ENCODE measurements around the gene FGD3.
"Not testable (repeated sequence)": the region's sequence is repeated elsewhere in the genome, so short reads cannot be mapped to it uniquely, and the experiment has no call there.

FGD3 gene

DNA sequence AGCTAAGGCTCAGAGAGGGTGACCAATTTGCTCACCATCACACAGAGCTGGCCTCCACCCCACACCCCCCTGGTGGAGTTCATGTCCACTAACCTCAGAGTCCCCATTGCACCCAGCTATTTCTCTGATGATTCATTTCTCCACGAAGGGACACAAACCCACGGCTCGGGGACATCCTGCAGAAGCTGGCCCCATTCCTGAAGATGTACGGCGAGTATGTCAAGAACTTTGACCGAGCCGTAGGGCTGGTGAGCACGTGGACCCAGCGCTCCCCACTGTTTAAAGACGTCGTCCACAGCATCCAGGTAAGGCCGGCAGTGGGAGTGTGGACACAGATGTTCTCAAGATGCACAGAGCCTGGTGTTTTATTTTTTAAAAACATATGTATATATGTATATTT lies 58.6 kb downstream of the FGD3 start:
- DNase-seq (ENCODE audit: low read depth), result no peak

DNA sequence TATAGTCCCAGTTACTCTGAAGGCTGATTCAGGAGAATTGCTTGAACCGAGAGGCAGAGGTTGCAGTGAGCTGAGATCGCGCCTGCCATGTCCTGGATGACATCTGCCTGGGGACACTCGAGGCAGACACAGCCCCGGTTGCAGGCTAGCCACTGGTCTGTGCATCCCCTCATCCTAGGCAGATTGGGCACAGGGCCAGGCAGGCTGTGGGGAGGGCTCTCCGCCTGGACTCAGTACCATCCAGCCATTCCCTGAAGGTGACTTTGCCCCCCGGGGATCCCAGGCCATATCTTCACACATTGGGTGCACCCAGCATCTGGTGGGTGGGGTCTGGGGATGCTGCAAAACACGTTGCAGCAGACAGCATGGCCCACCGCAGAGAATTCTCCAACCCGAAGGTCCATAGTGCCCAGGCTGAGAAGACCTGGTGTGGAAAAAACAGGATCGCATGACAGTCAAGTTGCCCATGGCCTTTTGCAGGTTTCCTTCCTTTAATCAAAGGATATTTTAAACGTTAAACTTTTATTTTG lies 60.3 kb downstream of the FGD3 start:
- DNase-seq (ENCODE audit: low read depth), result no peak

DNA sequence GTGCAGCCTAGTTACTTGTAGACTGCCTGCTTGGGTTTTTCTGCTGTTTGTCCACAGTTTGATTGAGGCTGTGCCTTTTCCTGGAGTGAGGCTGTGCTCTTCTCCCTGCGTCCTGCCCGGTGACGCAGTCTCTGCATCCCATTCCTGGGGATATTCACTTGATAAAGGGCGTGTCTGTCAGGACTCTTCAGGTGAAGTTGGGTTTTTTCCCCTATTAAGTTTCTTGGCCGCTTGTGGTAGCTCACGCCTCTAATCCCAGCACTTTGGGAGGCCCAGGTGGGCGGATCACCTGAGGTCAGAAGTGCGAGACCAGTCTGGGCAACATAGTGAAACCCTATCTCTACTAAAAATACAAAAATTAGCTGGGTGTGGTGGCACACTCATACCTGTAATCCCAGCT lies 61.1 kb downstream of the FGD3 start:
- no peak for DNase-seq (ENCODE audit: low read depth)

DNA sequence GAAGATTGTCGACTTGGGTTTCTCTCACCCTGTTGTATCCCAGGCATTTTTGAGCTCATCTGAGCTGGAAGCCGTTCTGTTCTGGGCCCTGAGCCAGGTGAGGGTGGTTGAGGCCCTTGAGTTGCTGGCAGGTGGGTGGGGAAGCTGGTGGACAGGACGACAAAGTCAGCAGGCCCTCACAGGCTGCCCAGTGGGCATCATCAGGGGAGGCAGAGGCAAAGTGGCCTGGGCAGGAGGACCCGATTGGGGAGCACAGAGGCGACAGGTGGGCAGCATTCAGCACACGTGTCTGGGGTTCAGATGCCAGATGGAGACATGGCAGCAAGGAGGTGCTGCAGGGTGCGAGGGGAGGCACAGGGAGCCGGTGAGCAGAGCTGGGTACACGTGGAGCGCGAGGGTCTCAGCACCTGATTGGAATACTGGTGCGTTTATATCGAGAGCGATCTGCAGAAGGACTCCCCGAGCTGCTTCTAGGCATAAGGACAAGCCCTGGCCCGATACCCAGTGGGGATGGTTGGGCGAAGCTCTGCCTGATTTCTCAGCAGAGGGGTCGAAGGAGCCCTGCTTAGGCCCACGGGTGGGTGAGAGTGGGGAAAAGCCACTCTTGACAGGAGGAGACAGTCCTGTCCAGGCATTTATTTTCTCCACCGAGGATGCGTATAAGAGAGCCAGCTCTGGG lies 62.2 kb downstream of the FGD3 start:
- no peak for DNase-seq (ENCODE audit: low read depth)

DNA sequence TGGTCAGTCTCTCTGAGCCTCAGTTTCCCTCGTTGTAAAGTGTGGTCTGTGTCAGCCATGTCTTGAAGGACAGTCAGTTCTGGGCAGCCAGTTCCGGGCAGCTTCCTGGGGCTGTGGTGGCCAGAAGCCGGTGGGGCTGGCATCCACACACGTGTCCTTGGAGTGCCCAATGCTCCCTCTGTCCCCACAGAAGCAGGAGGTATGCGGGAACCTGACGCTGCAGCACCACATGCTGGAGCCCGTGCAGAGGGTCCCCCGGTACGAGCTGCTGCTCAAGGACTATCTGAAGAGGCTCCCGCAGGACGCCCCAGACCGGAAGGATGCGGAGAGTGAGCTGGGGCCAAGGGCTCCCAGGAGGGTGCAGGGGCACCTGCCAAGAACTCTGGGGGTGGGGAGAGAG lies 62.7 kb downstream of the FGD3 start:
- no peak for DNase-seq (ENCODE audit: low read depth)

DNA sequence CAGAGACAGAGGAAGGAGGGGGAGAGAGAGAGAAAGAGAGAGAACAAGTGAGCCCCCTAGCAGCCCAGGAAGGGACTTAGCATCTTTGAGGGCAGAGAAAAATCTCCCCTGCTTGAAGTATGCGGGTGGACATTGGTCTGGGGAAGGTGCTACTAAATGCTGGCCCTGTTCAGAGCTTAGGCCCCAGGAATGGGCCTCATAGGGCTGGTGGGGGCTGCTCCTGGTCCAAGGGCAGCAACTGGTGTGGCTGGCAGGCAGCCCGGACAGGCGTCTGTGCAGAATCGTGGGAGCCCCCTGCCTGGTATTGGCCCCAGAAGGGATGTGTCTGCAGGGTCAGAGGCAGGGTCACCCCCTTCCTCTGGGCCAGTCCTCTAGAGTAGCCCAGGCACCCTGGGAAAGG lies 63.4 kb downstream of the FGD3 start:
- DNase-seq (ENCODE audit: low read depth), result no peak

DNA sequence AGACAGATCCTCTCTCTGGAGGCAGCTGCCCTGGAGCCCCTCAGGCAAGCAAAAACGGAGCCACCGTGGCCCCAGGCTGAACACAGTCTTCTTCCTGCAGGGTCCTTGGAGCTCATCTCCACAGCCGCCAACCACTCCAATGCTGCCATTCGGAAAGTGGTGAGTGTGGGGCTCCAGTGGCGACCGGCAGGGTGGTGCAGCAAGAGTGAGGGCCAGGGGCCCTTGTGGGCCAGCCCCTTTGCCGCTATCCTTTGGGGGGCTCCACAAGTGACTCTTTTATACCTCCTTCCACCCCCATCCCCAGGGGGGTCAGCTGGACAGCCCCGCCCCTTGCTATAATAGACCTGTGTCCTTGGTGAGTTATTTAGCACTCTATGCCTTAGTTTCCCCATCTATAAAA lies 63.8 kb downstream of the FGD3 start:
- no peak for DNase-seq (ENCODE audit: low read depth)

DNA sequence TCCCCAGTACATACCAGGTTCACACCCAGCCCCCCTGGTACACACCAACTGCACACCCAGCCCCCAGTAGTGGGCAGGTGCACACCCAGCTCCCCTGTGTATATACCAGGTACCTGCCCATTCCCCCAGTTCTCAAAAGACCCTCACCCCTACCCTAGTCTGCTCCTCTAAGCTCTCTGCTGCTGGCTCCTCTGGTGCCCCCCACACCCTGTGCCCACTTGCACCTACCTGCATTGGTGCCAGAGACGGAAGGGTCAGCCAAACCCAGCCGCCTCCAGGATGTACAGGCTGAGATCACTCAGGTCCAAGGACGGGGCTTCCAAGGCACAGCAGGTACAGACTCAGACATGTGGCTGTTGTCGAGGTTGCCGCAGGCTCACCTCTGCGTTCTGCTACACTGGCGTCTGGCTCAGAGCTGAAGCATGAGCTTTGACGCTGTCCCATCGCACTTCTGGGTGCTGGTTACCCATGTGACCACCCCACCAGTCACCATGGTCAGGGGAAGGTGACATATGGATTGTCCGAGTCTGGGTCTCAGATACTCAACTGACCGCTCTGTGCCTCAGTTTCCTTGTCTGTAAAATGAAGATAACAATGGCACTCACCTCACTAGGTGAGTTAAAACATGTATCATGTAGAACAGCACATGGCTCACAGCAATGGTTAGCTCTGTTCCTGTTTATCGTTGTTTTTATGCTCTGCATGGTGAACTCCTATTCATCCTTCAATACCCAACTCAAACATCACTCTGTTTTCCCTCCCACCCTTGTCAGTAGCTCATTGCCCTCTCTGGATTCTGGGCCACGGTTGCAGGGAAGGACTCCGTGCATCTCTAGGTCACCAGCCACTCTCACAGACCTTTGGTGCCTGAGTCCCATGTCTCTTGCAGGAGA lies 65.9 kb downstream of the FGD3 start:
- no peak for DNase-seq (ENCODE audit: low read depth)

DNA sequence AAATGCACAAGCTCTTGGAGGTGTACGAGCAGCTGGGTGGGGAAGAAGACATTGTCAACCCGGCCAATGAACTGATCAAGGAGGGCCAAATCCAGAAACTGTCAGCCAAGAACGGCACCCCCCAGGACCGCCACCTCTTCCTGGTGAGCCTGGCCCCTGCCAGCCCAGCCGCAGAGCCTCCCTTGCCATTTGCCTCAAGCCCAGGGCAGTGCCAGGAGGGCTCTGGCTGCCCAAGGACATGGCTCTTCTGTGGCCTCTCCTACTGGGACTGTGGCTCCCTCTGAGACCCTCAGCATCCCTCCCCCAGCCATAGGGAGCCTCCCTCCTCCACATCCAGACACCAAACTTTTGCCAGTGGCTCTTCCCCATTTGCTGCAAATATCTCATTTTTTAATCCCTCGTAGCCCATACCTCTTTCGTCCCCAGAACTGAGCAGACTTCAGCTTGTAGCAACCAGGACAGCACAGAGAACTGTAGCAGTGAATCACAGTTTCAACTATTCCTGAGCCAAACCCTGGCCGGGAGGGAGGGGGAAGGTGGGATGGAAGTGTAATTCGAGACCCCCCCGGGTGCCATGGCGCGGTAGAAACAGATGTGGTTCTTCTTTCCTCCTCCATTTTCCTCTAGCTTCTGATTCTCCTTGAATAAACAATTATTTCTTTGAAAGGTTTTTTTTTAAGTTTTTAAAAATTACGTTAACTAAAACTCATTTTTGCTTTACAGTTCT lies 66.7 kb downstream of the FGD3 start:
- DNase-seq (ENCODE audit: low read depth), result no peak

DNA sequence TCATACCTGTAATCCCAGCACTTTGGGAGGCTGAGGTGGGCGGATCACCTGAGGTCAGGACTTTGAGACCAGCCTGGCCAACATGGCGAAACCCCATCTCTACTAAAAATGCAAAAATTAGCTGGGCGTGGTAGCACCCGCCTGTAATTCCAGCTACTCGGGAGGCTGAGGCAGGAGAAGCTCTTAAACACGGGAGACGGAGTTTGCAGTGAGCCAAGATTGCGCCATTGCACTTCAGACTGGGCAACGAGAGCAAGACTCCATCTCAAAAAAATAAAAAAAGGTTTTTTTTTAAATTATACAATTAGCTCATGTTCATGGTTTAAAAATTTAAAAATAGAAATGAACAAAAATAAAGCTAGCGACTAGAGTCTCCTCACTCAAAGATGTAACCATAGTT lies 67.9 kb downstream of the FGD3 start:
- not testable (repeated sequence) for DNase-seq (ENCODE audit: low read depth)

DNA sequence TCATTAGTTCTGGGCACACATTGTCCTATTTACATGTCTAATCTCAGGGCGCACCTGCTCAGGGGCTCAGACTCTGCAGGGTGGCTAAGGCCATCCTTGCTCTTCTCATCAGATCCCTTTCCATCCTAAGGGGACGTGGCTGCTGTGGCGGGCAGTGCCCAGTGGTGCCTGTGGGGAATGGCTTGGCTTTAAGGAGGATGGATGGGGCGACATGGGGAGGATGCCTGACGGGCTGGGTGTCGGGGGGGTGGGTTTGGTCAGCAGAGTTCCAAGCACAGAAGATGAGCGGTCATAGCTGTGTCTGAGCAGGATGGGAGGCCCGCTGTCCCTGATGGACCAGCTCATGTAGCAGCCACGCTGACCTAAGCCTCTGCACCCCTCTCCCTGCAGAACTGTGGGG lies 70.3 kb downstream of the FGD3 start:
- no peak for DNase-seq (ENCODE audit: low read depth)

DNA sequence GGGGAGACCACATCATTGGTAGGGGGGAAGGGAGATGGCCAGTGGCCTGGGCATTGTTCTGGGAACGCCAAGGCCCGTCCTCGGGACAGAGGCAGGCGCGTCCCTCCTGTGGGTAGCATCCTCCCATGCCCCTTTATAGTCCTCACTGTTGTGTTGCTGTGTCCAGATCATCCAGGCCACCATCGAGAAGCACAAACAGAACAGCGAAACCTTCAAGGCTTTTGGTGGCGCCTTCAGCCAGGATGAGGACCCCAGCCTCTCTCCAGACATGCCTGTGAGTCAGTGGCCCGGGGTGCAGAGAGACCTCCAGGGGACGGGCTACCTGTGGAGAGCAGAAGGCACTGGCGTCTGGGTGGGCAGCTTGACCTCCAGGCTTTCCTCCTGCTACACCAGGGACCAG lies 72.8 kb downstream of the FGD3 start:
- no peak for DNase-seq (ENCODE audit: low read depth)

DNA sequence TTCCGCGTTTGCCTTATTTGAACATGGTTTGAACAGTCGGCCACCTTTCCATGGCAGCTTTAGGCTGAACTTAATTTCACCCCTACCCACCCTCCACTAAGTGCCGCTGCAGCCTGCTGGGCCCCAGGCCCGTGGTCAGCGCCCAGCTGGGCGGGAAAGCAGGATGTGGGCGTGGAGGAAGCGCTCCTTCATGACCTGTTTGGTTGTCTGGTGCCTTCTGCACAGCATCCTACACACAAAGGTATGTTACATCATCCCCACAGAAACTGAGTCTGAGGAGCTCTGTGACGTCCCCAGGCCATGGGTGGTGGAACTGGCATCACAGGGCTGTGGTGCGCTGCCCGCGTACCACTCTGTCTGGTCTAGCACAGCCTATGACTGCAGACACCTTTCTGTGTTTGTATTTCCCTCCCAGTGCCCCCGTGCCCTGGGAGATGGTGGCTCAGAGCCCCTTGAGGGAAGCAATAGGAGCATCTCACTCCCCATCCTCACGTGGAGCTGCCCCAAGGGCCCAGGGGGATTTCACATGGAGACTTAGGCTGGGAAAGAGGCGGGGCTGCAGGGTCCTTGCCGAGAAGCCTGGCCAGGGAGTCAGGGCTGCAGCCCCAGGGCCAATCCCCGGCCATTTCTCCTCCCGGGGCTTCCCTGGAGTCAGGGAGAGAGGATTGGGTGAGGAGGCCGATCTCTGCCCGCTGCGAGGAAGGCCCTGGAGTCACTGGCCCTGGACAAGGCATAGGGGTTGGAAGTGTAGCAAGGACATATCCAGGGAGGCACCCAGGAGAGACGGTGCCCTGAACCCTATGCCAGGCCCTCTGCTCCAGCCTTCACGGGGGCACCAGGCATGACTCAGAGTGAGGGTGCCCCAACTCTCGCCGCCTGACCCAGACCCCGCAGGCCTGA lies 73.7 kb downstream of the FGD3 start:
- no peak for DNase-seq (ENCODE audit: low read depth)

DNA sequence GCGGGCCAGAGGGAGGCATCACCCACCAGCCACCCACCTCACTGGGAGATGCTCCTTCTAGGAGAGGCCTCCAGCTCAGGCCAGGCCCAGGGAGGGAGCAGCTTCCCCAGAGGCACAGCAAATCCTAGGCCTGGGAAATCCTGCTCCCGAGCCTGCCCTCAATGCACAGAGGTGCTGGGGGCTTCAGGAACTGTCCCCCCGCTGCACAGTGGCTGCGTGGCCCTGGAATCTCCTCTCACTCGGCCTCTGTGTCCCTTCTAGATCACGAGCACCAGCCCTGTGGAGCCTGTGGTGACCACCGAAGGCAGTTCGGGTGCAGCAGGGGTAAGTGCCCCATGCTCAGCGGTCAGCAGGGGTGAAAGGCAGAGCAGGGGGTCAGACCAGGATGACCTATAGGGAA lies 74.7 kb downstream of the FGD3 start:
- DNase-seq (ENCODE audit: low read depth), result no peak

DNA sequence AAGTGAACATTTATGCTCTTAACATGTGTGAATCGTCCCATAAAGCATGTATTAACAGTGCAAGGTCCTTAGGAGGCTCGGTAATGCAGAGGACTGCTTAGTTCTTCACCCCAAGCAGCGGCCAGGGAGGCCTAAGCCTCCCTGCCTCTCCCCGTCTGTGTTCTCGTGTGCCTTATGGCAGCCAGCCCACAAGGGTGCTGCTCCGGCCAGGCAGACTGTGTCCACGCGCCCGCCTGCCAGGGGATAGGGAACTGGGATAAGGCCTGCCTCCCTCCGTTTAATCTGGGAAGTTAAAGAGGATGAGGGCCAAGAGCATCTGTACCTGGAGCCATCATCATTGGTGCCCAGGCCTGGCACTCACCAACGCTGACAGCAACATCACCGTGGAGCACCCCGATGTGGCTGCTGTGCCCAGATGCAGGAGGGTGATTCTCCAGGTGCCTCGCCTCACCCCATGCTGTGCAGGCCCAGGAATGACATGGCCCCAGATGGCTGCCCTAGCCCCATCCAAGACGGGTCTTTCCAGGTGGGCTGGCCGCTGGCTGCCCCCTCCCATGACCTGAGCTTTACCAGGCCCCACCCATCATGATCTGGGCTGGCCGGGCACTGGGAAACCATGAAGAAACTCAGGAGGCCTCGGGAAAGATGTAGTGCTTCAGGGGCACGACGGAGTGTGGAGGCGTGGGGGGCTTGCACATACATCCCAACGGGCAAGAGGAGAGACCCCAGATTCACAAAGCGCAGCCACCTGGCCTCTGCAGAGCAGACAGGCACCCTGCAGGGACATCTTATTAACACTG lies 75.6 kb downstream of the FGD3 start:
- DNase-seq (ENCODE audit: low read depth), result no peak

DNA sequence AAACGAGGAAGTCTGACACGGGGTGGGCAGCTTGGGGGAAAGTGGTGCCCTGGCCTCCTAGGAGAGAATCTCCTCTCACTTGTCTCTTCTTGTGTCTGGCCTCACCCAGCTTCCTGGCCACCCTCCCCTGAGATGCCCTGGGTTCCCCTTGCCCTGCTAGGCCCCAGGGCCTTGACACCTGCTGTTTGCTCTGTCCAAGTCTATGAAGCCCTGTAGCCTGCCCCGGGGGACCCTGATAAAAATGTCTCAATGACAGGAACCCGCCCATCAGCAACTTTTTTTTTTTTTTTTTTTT lies 76.1 kb downstream of the FGD3 start:
- no peak for DNase-seq (ENCODE audit: low read depth)

DNA sequence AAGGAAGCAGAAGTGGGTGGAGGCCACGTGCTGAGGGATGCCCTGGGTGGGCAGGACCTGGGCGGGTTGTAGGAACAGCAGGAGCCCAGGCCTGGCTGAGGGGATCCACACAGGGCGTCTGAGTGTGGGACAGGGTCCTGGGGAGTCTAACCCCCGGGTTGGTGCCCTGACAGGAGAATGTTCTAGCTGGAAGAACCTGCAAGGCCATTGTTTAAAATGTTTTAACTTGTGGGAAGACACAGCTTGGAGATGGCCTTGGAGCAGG lies 77.3 kb downstream of the FGD3 start:
- no peak for DNase-seq (ENCODE audit: low read depth)

DNA sequence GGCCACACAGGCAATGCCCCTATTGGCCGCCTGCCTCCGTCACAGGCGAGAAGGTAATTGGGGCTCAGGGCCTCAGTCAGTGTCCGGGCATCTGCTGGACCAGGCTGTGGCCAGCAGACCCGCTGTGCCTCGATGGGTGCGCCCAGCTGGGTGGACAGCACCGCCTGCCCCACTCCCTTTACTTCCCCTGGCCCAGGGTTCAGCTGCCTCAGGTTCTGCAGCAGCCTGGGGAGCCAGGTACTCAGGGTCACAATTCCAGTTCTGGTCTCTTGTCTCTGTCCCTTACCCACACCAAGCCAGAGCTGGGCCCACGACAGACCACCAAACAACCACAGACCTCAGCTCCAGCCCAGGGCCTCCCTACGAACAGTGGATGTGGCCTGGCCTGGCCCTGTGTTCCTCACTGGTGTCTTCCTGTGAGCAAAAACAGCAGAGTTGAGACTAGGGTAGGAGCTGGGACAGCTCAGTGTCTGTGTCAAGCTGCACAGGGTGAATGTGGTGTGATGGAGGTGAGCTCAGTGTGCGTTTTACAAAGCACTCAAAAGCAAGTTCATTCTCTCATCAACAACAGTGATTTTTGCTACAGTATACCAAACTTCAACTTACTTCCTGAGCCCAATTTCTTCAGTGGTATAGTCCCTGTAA lies 77.8 kb downstream of the FGD3 start:
- DNase-seq (ENCODE audit: low read depth), result no peak

DNA sequence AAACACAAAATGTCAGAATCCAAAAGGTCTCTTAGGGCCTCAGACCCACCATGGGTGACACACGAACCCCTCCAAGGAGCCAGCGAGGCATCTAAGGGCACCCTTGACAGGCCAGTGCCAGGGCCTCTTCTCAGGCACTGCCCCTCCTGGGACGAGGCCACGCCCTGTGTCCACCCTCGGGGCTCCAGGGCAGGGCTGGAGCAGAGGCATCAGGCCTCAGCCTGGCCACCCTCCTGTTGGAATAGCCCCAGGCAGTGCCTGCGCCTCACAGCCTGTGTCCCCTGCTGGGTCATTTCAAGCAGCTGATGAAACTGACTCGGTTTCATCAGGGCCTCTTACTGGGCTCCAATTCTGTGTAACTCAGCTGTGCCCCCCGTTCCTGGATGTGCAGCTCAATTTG lies 78.4 kb downstream of the FGD3 start:
- no peak for DNase-seq (ENCODE audit: low read depth)

DNA sequence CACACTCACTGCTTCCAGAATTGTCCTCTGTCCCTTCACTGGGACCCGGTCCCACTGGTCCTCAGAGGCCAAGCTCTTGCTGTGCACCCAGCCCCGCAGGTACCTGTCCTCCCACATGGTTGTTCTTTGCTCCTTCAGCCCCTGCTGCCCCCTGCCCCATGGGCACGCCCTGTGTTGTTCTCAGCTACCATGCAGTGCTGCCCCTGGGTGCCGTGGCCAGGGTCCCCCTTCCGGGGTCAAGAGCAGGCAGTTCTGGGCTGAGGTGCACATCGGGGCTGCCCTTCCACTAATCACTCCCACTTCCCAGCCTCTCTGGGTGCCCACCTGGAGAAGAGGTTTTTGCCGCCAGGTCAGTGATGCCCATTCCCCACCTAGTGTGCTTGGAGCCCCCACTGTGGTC lies 79.3 kb downstream of the FGD3 start:
- no peak for DNase-seq (ENCODE audit: low read depth)

DNA sequence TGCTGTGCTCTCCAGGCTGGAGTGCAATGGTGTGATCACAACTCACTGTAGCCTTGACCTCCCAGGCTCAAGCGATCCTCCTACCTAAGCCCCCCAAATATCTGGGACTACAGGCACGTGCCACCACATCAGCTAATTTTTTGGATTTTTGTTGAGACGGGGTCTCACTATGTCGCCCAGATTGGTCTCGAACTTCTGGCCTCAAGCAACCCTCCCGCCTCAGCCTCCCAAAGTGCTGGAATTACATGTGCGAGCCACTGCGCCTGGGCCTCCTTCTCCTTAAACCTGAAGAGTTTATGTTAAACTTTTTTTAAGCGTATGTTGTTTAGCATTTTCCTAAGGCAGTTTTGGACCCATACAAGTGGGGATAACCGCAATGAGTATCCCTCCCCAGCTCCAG lies 80.4 kb downstream of the FGD3 start:
- no peak for DNase-seq (ENCODE audit: low read depth)

Measured in CMK (cell line).